IMR-90 (cell line): ENCODE data around the gene TTLL7. TPM values are rescaled to one million over a fixed set of nuclear protein-coding genes. Genes with fewer than 3 reads are reported as not detected.

Source experiments
- ATAC-seq: fragments of 200-7000 bp; cut with Tn5 transposase; 2 replicates; pipeline ENCODE4 v1.9.1; 2020; ENCODE audit warnings: low read depth, mild to moderate bottlenecking, moderate library complexity
- BruUV-seq: library from RNA; stranded (reverse); fragments of 400-500 nt; replicated peaks from 2 replicates; lab custom pipeline; 2021; lab: Mats Ljungman, UMichigan
- CTCF ChIA-PET: fragments of 300-600 bp; formaldehyde crosslinking; extraction: SDS; loops from one replicate; lab custom pipeline; 2021; ENCODE audit warnings: antibody characterized with exemption; lab: Yijun Ruan, JAX
- POLR2A ChIA-PET: fragments of 300-600 bp; sonication (Branson Sonifier 250); formaldehyde crosslinking; loops from one replicate; lab custom pipeline; 2022; ENCODE audit warnings: antibody characterized with exemption; ENCODE audit not compliant: unreplicated experiment; lab: Charles Lee
- DNase-seq: peaks from one replicate; pipeline ENCODE4 v3.0.0; 2013
- H2AFZ ChIP-seq: replicated peaks from 2 replicates; pipeline ENCODE3; 2013; ENCODE audit warnings: low read length, mild to moderate bottlenecking; ENCODE audit not compliant: poor library complexity
- H2AK5ac ChIP-seq: 2 replicates; pipeline ENCODE4 v1.6.1; 2013; ENCODE audit warnings: low read depth, low read length, inconsistent platforms
- H2AK9ac ChIP-seq: replicated peaks from 2 replicates; pipeline ENCODE3; 2013; ENCODE audit warnings: mild to moderate bottlenecking, low read depth, low read length, moderate library complexity; ENCODE audit not compliant: poor library complexity
- H2BK120ac ChIP-seq: 2 replicates; pipeline ENCODE4 v1.6.1; 2013; ENCODE audit warnings: low read depth, low read length, inconsistent platforms
- H2BK15ac ChIP-seq: 3 replicates; pipeline ENCODE4 v1.6.1; 2013; ENCODE audit warnings: low read depth, low read length, inconsistent platforms
- H2BK20ac ChIP-seq: 2 replicates; pipeline ENCODE4 v1.6.1; 2013; ENCODE audit warnings: low read depth, mild to moderate bottlenecking, inconsistent platforms, low read length, moderate library complexity
- H2BK5ac ChIP-seq: 2 replicates; pipeline ENCODE4 v1.6.1; 2013; ENCODE audit warnings: mild to moderate bottlenecking, low read depth, low read length, inconsistent platforms; ENCODE audit not compliant: poor library complexity, severe bottlenecking
- H3K14ac ChIP-seq: replicated peaks from 2 replicates; pipeline ENCODE4 v1.6.1; 2013; ENCODE audit warnings: low read depth, low read length, inconsistent platforms
- H3K18ac ChIP-seq: 2 replicates; pipeline ENCODE4 v1.6.1; 2013; ENCODE audit warnings: low read depth, low read length, control low read depth
- H3K23ac ChIP-seq: 2 replicates; pipeline ENCODE4 v1.6.1; 2013; ENCODE audit warnings: low read depth, low read length, inconsistent platforms
- H3K27ac ChIP-seq: 2 replicates; pipeline ENCODE4 v1.5.1; 2013; ENCODE audit warnings: mild to moderate bottlenecking, control low read depth, low read length; ENCODE audit not compliant: insufficient read depth
- H3K27me3 ChIP-seq: 2 replicates; pipeline ENCODE4 v1.6.1; 2013; ENCODE audit warnings: low read length; ENCODE audit not compliant: control insufficient read depth, insufficient read depth
- H3K36me3 ChIP-seq: 2 replicates; pipeline ENCODE4 v1.6.1; 2013; ENCODE audit warnings: low read length, mixed read lengths; ENCODE audit not compliant: control insufficient read depth, insufficient read depth
- H3K4ac ChIP-seq: 2 replicates; pipeline ENCODE4 v1.6.1; 2013; ENCODE audit warnings: low read depth, low read length, inconsistent platforms
- H3K4me1 ChIP-seq: 2 replicates; pipeline ENCODE4 v1.6.1; 2013; ENCODE audit warnings: low read length, mixed read lengths; ENCODE audit not compliant: control insufficient read depth, insufficient read depth
- H3K4me2 ChIP-seq: 2 replicates; pipeline ENCODE4 v1.6.1; 2013; ENCODE audit warnings: low read depth, mild to moderate bottlenecking, control low read depth, low read length, moderate library complexity
- H3K4me3 ChIP-seq: 2 replicates; pipeline ENCODE4 v1.5.1; 2013; ENCODE audit warnings: low read depth, mild to moderate bottlenecking, control low read depth, low read length, moderate library complexity; ENCODE audit not compliant: insufficient read depth
- H3K56ac ChIP-seq: 2 replicates; pipeline ENCODE4 v1.6.1; 2013; ENCODE audit warnings: low read length, inconsistent platforms; ENCODE audit not compliant: insufficient read depth; ENCODE audit errors: extremely low read depth
- H3K79me1 ChIP-seq, 2 experiments: 2 replicates each; pipeline ENCODE4 v1.6.1; 2013; ENCODE audit warnings: low read length in 2 of 2, inconsistent platforms in 1 of 2, low read depth in 1 of 2
- H3K9ac ChIP-seq: 2 replicates; pipeline ENCODE4 v1.6.1; 2013; ENCODE audit warnings: low read depth, low read length, control low read depth
- H3K9me1 ChIP-seq: 2 replicates; pipeline ENCODE4 v1.6.1; 2013; ENCODE audit warnings: low read length, inconsistent platforms; ENCODE audit not compliant: insufficient read depth
- H3K9me3 ChIP-seq: 2 replicates; pipeline ENCODE4 v1.6.1; 2013; ENCODE audit warnings: low read length; ENCODE audit not compliant: control insufficient read depth, insufficient read depth
- H4K20me1 ChIP-seq: 2 replicates; pipeline ENCODE4 v1.6.1; 2013; ENCODE audit warnings: low read length, inconsistent platforms; ENCODE audit not compliant: insufficient read depth
- H4K5ac ChIP-seq: 2 replicates; pipeline ENCODE4 v1.6.1; 2013; ENCODE audit warnings: mild to moderate bottlenecking, low read depth, low read length, control low read depth
- H4K8ac ChIP-seq, 2 experiments: 2 replicates each; pipeline ENCODE4 v1.6.1; 2013; ENCODE audit warnings: low read depth in 2 of 2, low read length in 2 of 2, control low read depth in 1 of 2, inconsistent platforms in 1 of 2
- H4K91ac ChIP-seq: 2 replicates; pipeline ENCODE4 v1.6.1; 2013; ENCODE audit warnings: low read depth, low read length, inconsistent platforms; ENCODE audit not compliant: insufficient read depth
- CEBPB ChIP-seq: IDR thresholded peaks from 2 replicates; pipeline ENCODE4 v1.6.1; 2012; ENCODE audit warnings: low read depth, low read length, improper control_type of control experiment
- RAD21 ChIP-seq: IDR thresholded peaks from 2 replicates; pipeline ENCODE4 v1.6.1; 2012; ENCODE audit warnings: low read length, improper control_type of control experiment
- WGBS, 2 experiments: methylation state at CpG; one replicate each; pipeline versions ENCODE4 v1.1.5 to v1.1.7; 2013; ENCODE audit warnings: missing lambda C conversion rate in 2 of 2; ENCODE audit not compliant: insufficient read length in 1 of 2; ENCODE audit errors: extremely low coverage in 2 of 2; 5-methylcytosine and 5-hydroxymethylcytosine counted together
- dilution Hi-C: fragments of 300-500 bp; cut with HindIII; formaldehyde crosslinking; loops from one replicate; pipeline ENCODE4 v1.14.3; 2018; ENCODE audit warnings: low sequenced_read_pairs; ENCODE audit not compliant: unreplicated experiment
- in situ Hi-C: fragments of 300-500 bp; cut with MboI; formaldehyde crosslinking; loops from 3 replicates; pipeline ENCODE4 v1.14.3; 2019; ENCODE audit warnings: low sequenced_read_pairs, inconsistent platforms, mixed read lengths
- intact Hi-C: fragments of 100-400 bp; cut with micrococcal nuclease; formaldehyde crosslinking; loops from 2 replicates; pipeline ENCODE4 v1.10.0; 2022
- polyA plus RNA-seq, 3 experiments: library from polyadenylated mRNA; depleted of rRNA; stranded (reverse); fragments of >200 nt; gene quantifications; 2 replicates each; pipeline ENCODE4 v1.2.3, GENCODE V29; 2012; ENCODE audit warnings: low replicate concordance in 1 of 3
- total RNA-seq: library from RNA; depleted of rRNA; stranded (reverse); fragments of >200 nt; gene quantifications from 2 replicates; pipeline ENCODE4 v1.2.3, GENCODE V29; 2012

TTLL7 gene
- total and polyA plus RNA-seq, 2 of the 4 experiments (the other 2 are of a cell fraction), result 5.7 to 8.1 TPM

GRCh38 chr1:83897516-83897915, 101.4 kb downstream of the TTLL7 start:
- no peak overlapping the region for H3K27ac ChIP-seq
- POLR2A ChIA-PET, result interaction anchor here (0.6 kb wide), 1 partner anchor 523 kb away, joined by 4 read pairs; no protein-coding TSS in a partner anchor
- H3K36me3 ChIP-seq, result no peaks in the 10 kb centered on the region
- no peak overlapping the region for H3K23ac ChIP-seq
- no peaks in the 10 kb centered on the region for H4K20me1 ChIP-seq
- no peak overlapping the region for H4K8ac ChIP-seq
- no peak for DNase-seq
- no peak overlapping the region for H3K56ac ChIP-seq
- no peak for TF ChIP-seq CEBPB
- TF ChIP-seq RAD21, result no peak
- dilution Hi-C loops, result no loop called here
- CTCF ChIA-PET, result interaction anchor here (1.8 kb wide), 1 partner anchor 13 kb away, joined by 7 read pairs; no protein-coding TSS in a partner anchor
- BruUV-seq, result no TSS peak
- intact Hi-C loops, result no loop called here
- H3K79me1 ChIP-seq, result no peaks in the 10 kb centered on the region
- in situ Hi-C loops, result no loop called here
- H3K4me3 ChIP-seq, result no peak overlapping the region
- no peak overlapping the region for H2AK5ac ChIP-seq
- no peak overlapping the region for H2BK5ac ChIP-seq
- no peak overlapping the region for H4K91ac ChIP-seq
- H3K4ac ChIP-seq, result no peak overlapping the region
- no peak overlapping the region for H3K18ac ChIP-seq
- 100% methylated on average over 1 of the region's 2 CpGs; no CpG with 5 or more reads in 1 of the 2 experiments for WGBS, 2 experiments
- H3K14ac ChIP-seq, result no peak overlapping the region
- no peak overlapping the region for H4K5ac ChIP-seq
- no peaks in the 10 kb centered on the region for H3K9me3 ChIP-seq
- H3K4me2 ChIP-seq, result no peak overlapping the region
- no peak overlapping the region for H2BK15ac ChIP-seq
- peaks cover 3% of the 10 kb centered on the region; the same call in 1 of the 2 replicates for H3K9me1 ChIP-seq
- H2BK120ac ChIP-seq, result no peak overlapping the region
- no peak for ATAC-seq
- H2AFZ ChIP-seq, result no peak overlapping the region
- no peak overlapping the region for H2AK9ac ChIP-seq
- H3K9ac ChIP-seq, result no peak overlapping the region
- peaks cover 4% of the 10 kb centered on the region; the same call in 1 of the 2 replicates for H3K4me1 ChIP-seq
- H2BK20ac ChIP-seq, result no peak overlapping the region
- no peaks in the 10 kb centered on the region for H3K27me3 ChIP-seq
